Measurements from ENCODE around the gene TSPAN8. TPM values are rescaled to one million over a fixed set of nuclear protein-coding genes. Genes with fewer than 3 reads are reported as not detected.
A peak's percentile ranks its signal among the peaks of the same experiment; 100 is the strongest.
"Not testable (repeated sequence)": the region's sequence is repeated elsewhere in the genome, so short reads cannot be mapped to it uniquely, and the experiment has no call there.

TSPAN8 gene
- total RNA-seq, 1 experiment from 2014 or later: 74.7 TPM

- peaks cover 13% of the 10 kb centered on the region for H3K36me3 ChIP-seq (ENCODE audit: insufficient read depth, low read length, poor library complexity, severe bottlenecking)
- POLR2A ChIA-PET (ENCODE audit: low non-redundant PET): no interaction called here
- BruUV-seq (replicated peaks): TSS peak; percentile 82
- no peak for TF ChIP-seq EZH2 (IDR thresholded peaks at IDR 0.05; ENCODE audit: borderline replicate concordance, low read depth, low read length, poor library complexity, severe bottlenecking)
- no peak for TF ChIP-seq CTCF (conservative IDR thresholded peaks at IDR 0.05; ENCODE audit: low read depth, low read length)
- H3K9me3 ChIP-seq (ENCODE audit: low read depth, low read length, poor library complexity, severe bottlenecking): no peaks in the 10 kb centered on the region
- H3K4me3 ChIP-seq (ENCODE audit: low read depth, low read length, poor library complexity, severe bottlenecking): no peak overlapping the region
- no peaks in the 10 kb centered on the region for H3K27me3 ChIP-seq (replicated peaks; ENCODE audit: insufficient read depth, low read depth, low read length, poor library complexity)
- intact Hi-C loops (cut with micrococcal nuclease; ENCODE audit: unreplicated experiment): loop anchor here (2.0 kb wide), 1 partner anchor 65 kb away; no protein-coding TSS in a partner anchor
- CTCF ChIA-PET: no interaction called here
- peak; percentile 76 for DNase-seq (ENCODE audit: low spot score)
- H3K27ac ChIP-seq (ENCODE audit: low read depth, low read length, poor library complexity, severe bottlenecking): peak overlapping the region; percentile 76
- H3K4me1 ChIP-seq (ENCODE audit: insufficient read depth, low read length, poor library complexity, severe bottlenecking): peaks cover 59% of the 10 kb centered on the region
Observed at GRCh38 chr12:71125949-71126348, 31.9 kb downstream of the TSPAN8 start.

- H3K36me3 ChIP-seq (ENCODE audit: insufficient read depth, low read length, poor library complexity, severe bottlenecking): peaks cover 9% of the 10 kb centered on the region
- POLR2A ChIA-PET (ENCODE audit: low non-redundant PET): no interaction called here
Observed at GRCh38 chr12:71125515-71125914, 32.3 kb downstream of the TSPAN8 start.

GRCh38 chr12:71124835-71125460 is 32.9 kb downstream of the TSPAN8 start:
- TF ChIP-seq EZH2 (IDR thresholded peaks at IDR 0.05; ENCODE audit: borderline replicate concordance, low read depth, low read length, poor library complexity, severe bottlenecking) (no peak), CTCF (conservative IDR thresholded peaks at IDR 0.05; ENCODE audit: low read depth, low read length) (0 out of 2 replicates have a peak, but pooled peaks have one; percentile 22)
- no TSS peak for BruUV-seq (replicated peaks)
- peaks cover 7% of the 10 kb centered on the region for H3K36me3 ChIP-seq (ENCODE audit: insufficient read depth, low read length, poor library complexity, severe bottlenecking)
- H3K27me3 ChIP-seq (replicated peaks; ENCODE audit: insufficient read depth, low read depth, low read length, poor library complexity): no peaks in the 10 kb centered on the region
- no peaks in the 10 kb centered on the region for H3K9me3 ChIP-seq (ENCODE audit: low read depth, low read length, poor library complexity, severe bottlenecking)
- intact Hi-C loops (cut with micrococcal nuclease; ENCODE audit: unreplicated experiment): no loop called here
- H3K4me3 ChIP-seq (ENCODE audit: low read depth, low read length, poor library complexity, severe bottlenecking): no peak overlapping the region
- POLR2A ChIA-PET (ENCODE audit: low non-redundant PET): interaction anchor here (0.6 kb wide), 1 partner anchor 308 kb away, joined by 4 read pairs; no protein-coding TSS in a partner anchor
- H3K27ac ChIP-seq (ENCODE audit: low read depth, low read length, poor library complexity, severe bottlenecking): peak overlapping the region; percentile 76
- no peak for DNase-seq (ENCODE audit: low spot score)
- peaks cover 49% of the 10 kb centered on the region for H3K4me1 ChIP-seq (ENCODE audit: insufficient read depth, low read length, poor library complexity, severe bottlenecking)
- CTCF ChIA-PET: interaction anchor here (0.6 kb wide), 1 partner anchor 693 kb away, joined by 11 read pairs; no protein-coding TSS in a partner anchor

More at GRCh38 chr12:71125515-71125914, 32.3 kb downstream of the TSPAN8 start:
- intact Hi-C loops (cut with micrococcal nuclease; ENCODE audit: unreplicated experiment): no loop called here
- H3K4me1 ChIP-seq (ENCODE audit: insufficient read depth, low read length, poor library complexity, severe bottlenecking): peaks cover 55% of the 10 kb centered on the region
- BruUV-seq (replicated peaks): TSS peak; percentile 10
- DNase-seq (ENCODE audit: low spot score): peak; percentile 85
- TF ChIP-seq EZH2 (IDR thresholded peaks at IDR 0.05; ENCODE audit: borderline replicate concordance, low read depth, low read length, poor library complexity, severe bottlenecking) (no peak), CTCF (conservative IDR thresholded peaks at IDR 0.05; ENCODE audit: low read depth, low read length) (peak; percentile 53)
- H3K27me3 ChIP-seq (replicated peaks; ENCODE audit: insufficient read depth, low read depth, low read length, poor library complexity): no peaks in the 10 kb centered on the region
- CTCF ChIA-PET: no interaction called here
- no peaks in the 10 kb centered on the region for H3K9me3 ChIP-seq (ENCODE audit: low read depth, low read length, poor library complexity, severe bottlenecking)
- H3K4me3 ChIP-seq (ENCODE audit: low read depth, low read length, poor library complexity, severe bottlenecking): no peak overlapping the region
- H3K27ac ChIP-seq (ENCODE audit: low read depth, low read length, poor library complexity, severe bottlenecking): peak overlapping the region; percentile 76

- H3K27ac ChIP-seq (ENCODE audit: low read depth, low read length, poor library complexity, severe bottlenecking); intact Hi-C loops (cut with micrococcal nuclease; ENCODE audit: unreplicated experiment); H3K4me3 ChIP-seq (ENCODE audit: low read depth, low read length, poor library complexity, severe bottlenecking); H3K4me1 ChIP-seq (ENCODE audit: insufficient read depth, low read length, poor library complexity, severe bottlenecking); DNase-seq (ENCODE audit: low spot score); POLR2A ChIA-PET (ENCODE audit: low non-redundant PET); H3K9me3 ChIP-seq (ENCODE audit: low read depth, low read length, poor library complexity, severe bottlenecking); CTCF ChIA-PET; H3K36me3 ChIP-seq (ENCODE audit: insufficient read depth, low read length, poor library complexity, severe bottlenecking); H3K27me3 ChIP-seq (replicated peaks; ENCODE audit: insufficient read depth, low read depth, low read length, poor library complexity); BruUV-seq (replicated peaks): not testable (repeated sequence)
Observed at GRCh38 chr12:71113148-71113547, 44.7 kb downstream of the TSPAN8 start.
